ENCODE results near the gene KMT2C.

GRCh38 chr7:152140067-152140466, 295.7 kb downstream of the KMT2C start:
- TF ChIP-seq CTCF (IDR thresholded peaks at IDR 0.05; ENCODE audit: poor library complexity) (no peak), EZH2 (IDR thresholded peaks at IDR 0.05; ENCODE audit: borderline replicate concordance) (no peak), EZH2phosphoT487 (IDR thresholded peaks at IDR 0.05; ENCODE audit: low read depth, severe bottlenecking, unreplicated experiment) (no peak)
